EL (cell line): ENCODE results near the gene RNF187.
"Not testable (repeated sequence)": the region's sequence is repeated elsewhere in the genome, so short reads cannot be mapped to it uniquely, and the experiment has no call there.

Experiments used
- DNase-seq: peaks from one replicate; pipeline ENCODE4 v3.0.0-alpha.2; 2016

The RNF187 gene

GRCh38 chr1:228488818-228489674, 1.9 kb downstream of the RNF187 start:
- DNase-seq: no peak

DNA sequence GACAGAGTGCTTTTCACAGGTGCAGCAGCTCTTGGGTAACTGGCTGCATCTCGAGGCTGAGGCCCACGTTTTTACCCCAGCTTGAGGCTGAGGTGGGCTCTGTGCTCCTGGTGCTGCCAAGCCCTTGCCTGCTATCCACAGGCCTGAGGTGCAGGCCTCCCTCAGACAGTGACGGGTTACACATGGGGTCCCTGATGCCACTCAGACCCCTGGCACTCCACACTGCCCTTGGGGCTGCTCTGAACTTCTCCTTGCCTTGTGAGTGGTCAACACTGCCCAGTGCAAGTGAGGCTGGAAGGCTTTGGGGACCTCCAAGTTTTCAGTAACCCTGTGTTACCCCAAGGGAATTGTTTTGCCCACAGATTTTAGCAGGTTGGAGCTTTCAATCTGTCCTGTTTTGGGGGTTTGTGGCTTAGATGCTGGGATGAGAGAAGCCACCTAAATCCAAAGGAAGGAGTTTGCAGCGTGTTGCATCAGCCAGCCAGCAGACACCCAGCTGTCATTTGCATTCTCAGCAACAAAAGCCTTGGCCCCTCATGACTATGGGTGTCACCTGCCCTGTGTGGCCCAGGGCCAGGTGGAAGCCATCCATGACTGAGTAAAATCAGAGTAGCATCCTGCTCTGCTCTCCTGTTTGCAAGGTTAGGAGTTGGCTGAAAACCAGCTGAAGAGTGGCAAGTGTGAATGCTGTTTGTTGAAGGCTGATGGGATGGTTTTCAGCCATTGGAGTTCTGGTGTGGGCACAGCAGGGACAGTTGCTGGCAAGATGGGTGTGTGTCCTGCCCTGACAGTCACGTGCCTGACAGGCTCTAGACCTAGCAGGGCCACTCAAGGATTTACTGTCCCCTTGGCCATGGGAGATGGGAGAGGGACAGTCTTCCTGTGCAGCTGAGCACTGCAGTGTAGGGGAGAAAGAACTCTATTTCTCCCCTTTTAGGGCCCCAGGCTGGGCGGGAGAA, 3.2 kb downstream of the RNF187 start:
- DNase-seq: peak; percentile 32

GRCh38 chr1:228493141-228494043, 6.2 kb downstream of the RNF187 start:
- DNase-seq: no peak

GRCh38 chr1:228494044-228494353, 6.8 kb downstream of the RNF187 start:
- DNase-seq: no peak

DNA sequence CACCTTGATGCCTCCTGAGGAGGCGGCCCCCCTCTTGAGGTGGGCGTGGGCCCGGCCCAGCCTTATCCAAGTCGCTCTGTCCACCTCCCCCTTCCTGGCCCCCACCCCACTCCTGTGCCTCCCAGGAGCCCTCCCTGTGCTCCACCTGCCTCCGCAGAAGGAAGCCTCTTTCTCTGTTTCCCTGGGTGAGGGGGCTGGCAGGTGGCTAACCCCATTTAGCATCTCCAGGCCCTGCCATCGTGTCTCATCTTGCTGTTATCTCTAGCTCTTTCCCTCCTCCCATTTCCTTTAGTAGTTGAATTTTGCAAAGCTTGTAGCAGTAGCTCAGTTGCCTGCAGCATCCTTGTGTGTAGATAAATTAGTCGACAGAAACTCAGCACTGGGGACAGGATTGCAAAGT, 7.2 kb downstream of the RNF187 start:
- no peak for DNase-seq

- no peak for DNase-seq
Observed at GRCh38 chr1:228494970-228495853, 8.0 kb downstream of the RNF187 start.

DNA sequence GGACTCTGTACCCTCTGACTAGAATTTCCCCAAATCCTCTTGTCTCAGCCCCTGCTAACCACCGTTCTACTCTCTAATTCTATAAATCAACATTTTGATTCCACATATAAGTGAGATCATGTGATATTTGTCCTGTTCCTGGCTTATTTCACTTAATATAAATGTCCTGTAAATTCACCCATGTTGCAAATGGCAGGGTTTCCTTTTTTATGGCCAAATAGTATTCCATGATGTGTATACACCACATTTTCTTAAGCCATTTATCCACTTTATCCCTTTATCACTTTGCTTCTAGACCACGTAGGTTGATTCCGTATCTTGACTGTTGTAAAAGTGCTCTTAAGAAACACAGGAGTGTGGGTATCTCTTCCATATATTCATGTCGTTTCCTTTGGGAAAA, 8.9 kb downstream of the RNF187 start:
- no peak for DNase-seq

GRCh38 chr1:228496494-228496893, 9.3 kb downstream of the RNF187 start:
- no peak for DNase-seq

DNA sequence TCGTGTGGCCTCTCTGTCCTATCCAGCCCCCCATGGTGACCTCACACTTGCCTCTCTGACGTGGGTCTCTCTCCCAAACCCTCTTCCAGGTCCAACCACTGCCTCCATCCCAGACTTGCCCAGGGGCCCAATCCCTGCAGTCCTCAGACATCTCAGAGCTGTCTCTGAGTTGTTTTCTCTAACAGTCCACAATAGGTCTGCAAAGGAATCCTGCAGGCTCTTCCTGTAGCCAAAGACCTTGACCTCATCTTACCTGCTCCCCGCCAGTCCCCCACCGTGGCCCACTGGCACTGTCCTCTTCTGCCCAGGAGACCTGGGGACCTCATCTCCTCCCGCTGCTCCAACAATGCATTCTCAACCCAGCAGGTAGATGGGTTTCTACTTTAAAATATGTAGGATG, 10.0 kb downstream of the RNF187 start:
- no peak for DNase-seq

DNA sequence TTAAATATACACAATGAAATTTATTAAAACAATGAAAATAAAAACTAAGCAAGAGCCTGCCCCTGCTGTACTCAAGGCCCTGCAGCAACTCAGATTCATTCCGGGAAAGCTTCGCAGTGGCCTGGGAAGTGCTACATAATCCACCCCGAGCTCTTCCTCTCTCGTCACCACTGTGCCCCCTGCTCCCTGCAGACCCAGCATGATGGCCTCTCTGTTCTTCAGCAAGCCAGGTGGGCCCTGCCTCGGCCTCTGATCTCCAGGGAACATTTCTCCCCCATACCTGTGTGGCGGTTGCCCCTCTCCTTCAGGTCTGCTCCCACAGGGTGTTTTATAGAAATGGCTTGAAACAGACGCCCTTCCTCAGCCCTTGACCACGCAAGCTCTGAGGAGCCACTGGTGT, 10.6 kb downstream of the RNF187 start:
- no peak for DNase-seq

GRCh38 chr1:228500143-228500734, 13.1 kb downstream of the RNF187 start:
- DNase-seq: no peak

GRCh38 chr1:228500901-228501871, 14.0 kb downstream of the RNF187 start:
- DNase-seq: peak; percentile 87

GRCh38 chr1:228502522-228502921, 15.3 kb downstream of the RNF187 start:
- DNase-seq: no peak

DNA sequence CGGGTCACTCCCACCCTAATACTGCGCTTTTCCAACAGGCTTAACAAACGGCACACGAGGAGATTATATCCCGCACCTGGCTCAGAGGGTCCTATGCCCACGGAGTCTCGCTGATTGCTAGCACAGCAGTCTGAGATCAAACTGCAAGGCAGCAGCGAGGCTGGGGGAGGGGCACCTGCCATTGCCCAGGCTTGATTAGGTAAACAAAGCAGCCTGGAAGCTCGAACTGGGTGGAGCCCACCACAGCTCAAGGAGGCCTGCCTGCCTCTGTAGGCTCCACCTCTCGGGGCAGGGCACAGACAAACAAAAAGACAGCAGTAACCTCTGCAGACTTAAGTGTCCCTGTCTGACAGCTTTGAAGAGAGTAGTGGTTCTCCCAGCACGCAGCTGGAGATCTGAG, 18.8 kb downstream of the RNF187 start:
- DNase-seq: not testable (repeated sequence)

- DNase-seq: no peak
Observed at GRCh38 chr1:228507961-228508652, 20.9 kb downstream of the RNF187 start.

DNA sequence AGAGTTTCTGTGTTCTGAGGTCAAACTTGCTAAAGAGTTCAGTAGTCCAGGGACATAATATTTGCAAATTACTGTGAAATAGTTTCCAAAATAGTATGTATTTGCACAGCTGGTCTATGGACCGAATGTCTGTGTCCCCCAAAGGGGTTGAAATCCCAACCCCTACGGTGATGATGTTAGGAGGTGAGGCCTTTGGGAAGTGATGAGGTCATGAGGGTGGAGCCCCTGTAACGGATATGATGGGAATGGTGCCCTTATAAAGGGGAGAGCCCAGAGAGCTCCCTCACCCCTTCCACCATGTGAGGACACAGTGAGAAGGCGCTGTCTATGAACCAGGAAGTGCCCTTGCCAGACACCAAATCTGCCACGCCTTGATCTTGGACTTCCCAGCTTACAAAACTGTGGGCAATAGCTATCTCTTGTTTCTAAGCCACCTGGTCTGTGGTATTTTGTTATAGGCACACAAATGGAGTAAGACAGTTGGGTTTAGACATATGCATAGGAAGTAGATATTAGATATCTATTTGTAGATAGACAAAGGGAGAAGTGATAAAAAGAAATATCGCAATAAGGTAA, 21.7 kb downstream of the RNF187 start:
- no peak for DNase-seq

DNA sequence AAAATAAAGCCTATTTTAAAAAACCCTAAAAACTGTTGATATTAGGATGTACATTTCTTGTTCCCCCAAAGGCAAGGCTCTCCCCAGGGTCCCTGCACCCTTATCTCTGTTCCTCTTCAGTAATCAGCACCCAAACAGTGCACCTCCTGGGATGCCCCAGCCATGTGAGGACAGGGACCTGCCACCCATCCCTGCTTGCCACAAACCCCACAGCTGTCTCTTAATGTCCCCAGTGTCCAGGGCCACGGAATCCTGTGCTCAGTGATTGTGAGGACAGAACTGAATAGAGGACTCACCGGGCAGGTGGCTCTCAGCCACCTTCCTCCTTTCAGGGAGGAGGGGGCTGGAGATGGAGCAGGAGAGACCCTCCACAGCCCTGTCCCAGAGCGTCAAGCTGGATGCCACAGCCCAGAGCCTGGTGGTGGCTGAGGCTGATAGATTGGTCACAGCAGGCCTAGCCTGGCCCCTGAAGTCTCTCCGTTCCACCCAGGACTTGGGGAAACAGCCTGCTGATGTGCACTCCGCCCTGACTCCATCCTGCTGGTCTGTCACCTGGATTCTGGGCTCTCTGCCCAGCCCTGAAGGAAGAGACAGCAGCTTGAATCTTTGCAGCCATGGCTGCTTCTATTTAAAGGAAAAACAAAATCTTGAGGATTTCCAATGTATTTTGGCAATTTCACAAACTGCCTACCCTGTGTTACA, 23.1 kb downstream of the RNF187 start:
- DNase-seq: no peak

- no peak for DNase-seq
Observed at GRCh38 chr1:228510803-228511413, 23.7 kb downstream of the RNF187 start.
